OCI-LY7 (cell line): ENCODE results near the gene AOAH. TPM values are rescaled to one million over a fixed set of nuclear protein-coding genes. Genes with fewer than 3 reads are reported as not detected.

Source experiments
- BruUV-seq: library from RNA; stranded (reverse); fragments of 400-500 nt; replicated peaks from 2 replicates; lab custom pipeline; 2021; lab: Mats Ljungman, UMichigan
- CTCF ChIA-PET: fragments of 300-600 bp; sonication (Branson Sonifier 250); formaldehyde crosslinking; loops from one replicate; lab custom pipeline; 2022; ENCODE audit warnings: antibody characterized with exemption; ENCODE audit not compliant: unreplicated experiment; lab: Charles Lee
- POLR2A ChIA-PET: fragments of 300-600 bp; sonication (Branson Sonifier 250); formaldehyde crosslinking; loops from one replicate; lab custom pipeline; 2022; ENCODE audit warnings: antibody characterized with exemption; lab: Charles Lee
- DNase-seq: peaks from one replicate; pipeline ENCODE4 v3.0.0-alpha.2; 2015; ENCODE audit warnings: low spot score
- H2AFZ ChIP-seq: fragments of 200-600 bp; sonication (generic), shearing (Covaris generic); 2 replicates; pipeline ENCODE4 v1.6.1; 2014; ENCODE audit warnings: mild to moderate bottlenecking, antibody characterized with exemption, low read length, moderate library complexity
- H3K27ac ChIP-seq: fragments of 200-600 bp; sonication (generic); 2 replicates; pipeline ENCODE4 v1.5.1; 2014; ENCODE audit warnings: mixed run types, low read depth, mild to moderate bottlenecking, moderate library complexity, low read length, inconsistent platforms; ENCODE audit not compliant: poor library complexity, severe bottlenecking
- H3K36me3 ChIP-seq: fragments of 200-600 bp; sonication (generic); 2 replicates; pipeline ENCODE4 v1.6.1; 2014; ENCODE audit warnings: mild to moderate bottlenecking, antibody characterized with exemption, low read length, moderate library complexity, mixed read lengths; ENCODE audit not compliant: insufficient read depth
- H3K4me1 ChIP-seq: fragments of 200-600 bp; sonication (generic); 2 replicates; pipeline ENCODE4 v1.5.1; 2014; ENCODE audit warnings: mild to moderate bottlenecking, low read length; ENCODE audit not compliant: insufficient read depth, poor library complexity, severe bottlenecking
- H3K4me2 ChIP-seq: fragments of 200-600 bp; sonication (generic); 2 replicates; pipeline ENCODE4 v1.6.1; 2014; ENCODE audit warnings: mild to moderate bottlenecking, low read length
- H3K4me3 ChIP-seq: fragments of 200-600 bp; sonication (generic); 2 replicates; pipeline ENCODE4 v1.5.1; 2014; ENCODE audit warnings: mild to moderate bottlenecking, low read depth, low read length; ENCODE audit not compliant: poor library complexity, severe bottlenecking
- H3K79me2 ChIP-seq: fragments of 200-600 bp; sonication (generic); 2 replicates; pipeline ENCODE4 v1.6.1; 2016; ENCODE audit warnings: low read depth, mild to moderate bottlenecking, low read length, moderate library complexity, mixed read lengths; ENCODE audit not compliant: insufficient read depth
- H3K9me2 ChIP-seq: fragments of 200-600 bp; sonication (generic); 2 replicates; pipeline ENCODE4 v1.6.1; 2016; ENCODE audit warnings: mild to moderate bottlenecking, low read length, mixed read lengths; ENCODE audit not compliant: insufficient read depth
- H3K9me3 ChIP-seq: fragments of 200-600 bp; sonication (generic); 2 replicates; pipeline ENCODE4 v1.6.1; 2014; ENCODE audit warnings: mild to moderate bottlenecking, mixed run types, low read length, mixed read lengths
- H4K20me1 ChIP-seq: fragments of 200-600 bp; sonication (generic); 2 replicates; pipeline ENCODE4 v1.6.1; 2014; ENCODE audit warnings: mild to moderate bottlenecking, antibody characterized with exemption, low read length, moderate library complexity, mixed read lengths; ENCODE audit not compliant: insufficient read depth
- EZH2phosphoT487 ChIP-seq: fragments of 200-600 bp; sonication (generic); IDR thresholded peaks from 2 replicates; pipeline ENCODE4 v1.6.1; 2018; ENCODE audit warnings: low read depth, borderline replicate concordance, mild to moderate bottlenecking, mixed run types, antibody characterized with exemption, low read length, moderate library complexity, mixed read lengths
- intact Hi-C: fragments of 100-400 bp; cut with micrococcal nuclease; formaldehyde crosslinking; loops from one replicate; pipeline ENCODE4 v1.10.0; 2022; ENCODE audit not compliant: unreplicated experiment
- total RNA-seq, 2 experiments: library from RNA; depleted of rRNA in 1 of 2; stranded (reverse); fragments of >200 nt in 1 of 2; shearing (Covaris generic) in 1 of 2; gene quantifications; 2 replicates each; pipeline ENCODE4 v1.2.3, GENCODE V29; 2014 to 2022
- TF ChIP-seq, protein P1 (sequence below): fragments of 200-600 bp; sonication (generic); conservative IDR thresholded peaks from 2 replicates; pipeline ENCODE4 v1.5.1; 2014; ENCODE audit warnings: mild to moderate bottlenecking, antibody characterized with exemption, low read length, moderate library complexity, mixed read lengths

Gene AOAH
- total RNA-seq, 2 experiments from 2014 or later = 0.13 to 0.61 TPM

DNA sequence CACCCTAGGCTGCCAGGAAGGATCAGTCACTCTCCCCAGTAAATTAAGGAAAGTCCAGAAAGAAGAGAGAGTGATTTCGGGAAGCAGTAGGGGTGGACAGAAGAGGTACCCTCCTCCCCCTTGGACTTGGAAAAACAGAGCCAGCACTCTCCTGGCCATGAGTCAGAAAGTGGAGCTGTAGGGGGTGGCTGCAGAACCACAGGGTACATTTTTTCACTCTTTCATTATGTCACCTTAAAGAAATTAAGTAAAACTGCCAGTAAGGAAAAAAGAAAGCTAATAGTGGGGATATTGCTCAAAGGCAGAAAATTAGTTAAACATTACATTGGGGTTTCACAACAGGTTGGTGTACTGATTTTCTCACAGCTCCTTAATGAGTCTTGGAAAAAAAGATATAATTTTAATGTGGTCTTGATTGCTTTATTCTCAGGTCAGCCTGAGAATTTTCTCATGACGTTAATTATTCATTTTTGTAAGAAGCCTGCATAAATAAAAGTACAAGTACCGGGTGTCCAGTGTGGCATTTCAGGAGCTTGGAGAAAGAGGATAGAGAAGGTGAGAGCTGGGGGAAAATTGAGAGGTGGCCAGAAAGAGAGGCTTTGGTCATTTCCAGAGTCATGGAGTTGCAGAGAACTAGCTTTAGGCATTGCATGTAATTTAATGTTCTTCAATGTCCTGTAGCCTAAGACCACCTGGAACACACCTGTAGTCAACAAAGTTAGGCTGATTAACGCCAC lies 23.2 kb upstream of the AOAH start:
- no peak overlapping the region for H3K27ac ChIP-seq
- ChIA-PET POLR2A (interaction anchor here (1.3 kb wide), 1 partner anchor 12 kb away, joined by 3 read pairs; no protein-coding TSS in a partner anchor), CTCF (no interaction called here)
- H2AFZ ChIP-seq = no peak overlapping the region
- TF ChIP-seq, protein P1, sequence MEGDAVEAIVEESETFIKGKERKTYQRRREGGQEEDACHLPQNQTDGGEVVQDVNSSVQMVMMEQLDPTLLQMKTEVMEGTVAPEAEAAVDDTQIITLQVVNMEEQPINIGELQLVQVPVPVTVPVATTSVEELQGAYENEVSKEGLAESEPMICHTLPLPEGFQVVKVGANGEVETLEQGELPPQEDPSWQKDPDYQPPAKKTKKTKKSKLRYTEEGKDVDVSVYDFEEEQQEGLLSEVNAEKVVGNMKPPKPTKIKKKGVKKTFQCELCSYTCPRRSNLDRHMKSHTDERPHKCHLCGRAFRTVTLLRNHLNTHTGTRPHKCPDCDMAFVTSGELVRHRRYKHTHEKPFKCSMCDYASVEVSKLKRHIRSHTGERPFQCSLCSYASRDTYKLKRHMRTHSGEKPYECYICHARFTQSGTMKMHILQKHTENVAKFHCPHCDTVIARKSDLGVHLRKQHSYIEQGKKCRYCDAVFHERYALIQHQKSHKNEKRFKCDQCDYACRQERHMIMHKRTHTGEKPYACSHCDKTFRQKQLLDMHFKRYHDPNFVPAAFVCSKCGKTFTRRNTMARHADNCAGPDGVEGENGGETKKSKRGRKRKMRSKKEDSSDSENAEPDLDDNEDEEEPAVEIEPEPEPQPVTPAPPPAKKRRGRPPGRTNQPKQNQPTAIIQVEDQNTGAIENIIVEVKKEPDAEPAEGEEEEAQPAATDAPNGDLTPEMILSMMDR = no peak
- TF ChIP-seq EZH2phosphoT487 = no peak
- H3K9me2 ChIP-seq = no peaks in the 10 kb centered on the region
- H3K79me2 ChIP-seq = no peaks in the 10 kb centered on the region
- no peak for DNase-seq
- H3K9me3 ChIP-seq = no peaks in the 10 kb centered on the region
- BruUV-seq = no TSS peak
- no peak overlapping the region for H3K4me2 ChIP-seq
- intact Hi-C loops = no loop called here
- H4K20me1 ChIP-seq = no peaks in the 10 kb centered on the region
- no peaks in the 10 kb centered on the region for H3K4me1 ChIP-seq
- no peaks in the 10 kb centered on the region for H3K36me3 ChIP-seq
- H3K4me3 ChIP-seq = no peak overlapping the region

DNA sequence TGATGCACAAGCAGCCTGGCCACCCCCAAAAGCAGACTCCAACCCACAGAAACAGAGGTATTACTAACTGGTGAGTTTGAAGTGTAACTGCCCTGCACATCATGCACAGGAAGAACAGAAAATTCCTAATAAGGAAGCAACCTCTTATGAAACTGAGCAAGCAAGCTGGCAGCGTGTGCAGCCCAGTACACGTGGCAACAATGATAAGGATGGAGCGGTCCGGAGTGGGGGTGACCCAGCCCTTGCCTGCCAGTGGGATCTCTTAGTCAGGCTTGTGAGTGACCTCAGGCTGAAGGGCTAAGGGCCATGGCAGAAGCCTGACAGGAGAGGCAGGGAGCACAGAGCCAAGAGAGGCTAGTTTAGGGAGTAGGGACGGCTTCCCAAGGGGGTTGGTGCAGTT lies 22.1 kb upstream of the AOAH start:
- no peaks in the 10 kb centered on the region for H4K20me1 ChIP-seq
- BruUV-seq = no TSS peak
- H2AFZ ChIP-seq = no peak overlapping the region
- no peak overlapping the region for H3K27ac ChIP-seq
- no peak overlapping the region for H3K4me2 ChIP-seq
- no peak overlapping the region for H3K4me3 ChIP-seq
- no peaks in the 10 kb centered on the region for H3K79me2 ChIP-seq
- no peaks in the 10 kb centered on the region for H3K4me1 ChIP-seq
- H3K36me3 ChIP-seq = no peaks in the 10 kb centered on the region
- intact Hi-C loops = no loop called here
- no peak for TF ChIP-seq EZH2phosphoT487
- TF ChIP-seq, protein P1 = no peak
- H3K9me3 ChIP-seq = no peaks in the 10 kb centered on the region
- H3K9me2 ChIP-seq = no peaks in the 10 kb centered on the region
- POLR2A ChIA-PET = no interaction called here
- DNase-seq = no peak
- CTCF ChIA-PET = no interaction called here
